ENCODE measurements around the gene LHX6. TPM values are rescaled to one million over a fixed set of nuclear protein-coding genes. Genes with fewer than 3 reads are reported as not detected.

The LHX6 gene
- total and polyA plus RNA-seq, 2 of the 13 experiments (the other 11 are each of a cell fraction or from before 2014, with no cell fraction given) = 1.1 to 1.3 TPM

DNA sequence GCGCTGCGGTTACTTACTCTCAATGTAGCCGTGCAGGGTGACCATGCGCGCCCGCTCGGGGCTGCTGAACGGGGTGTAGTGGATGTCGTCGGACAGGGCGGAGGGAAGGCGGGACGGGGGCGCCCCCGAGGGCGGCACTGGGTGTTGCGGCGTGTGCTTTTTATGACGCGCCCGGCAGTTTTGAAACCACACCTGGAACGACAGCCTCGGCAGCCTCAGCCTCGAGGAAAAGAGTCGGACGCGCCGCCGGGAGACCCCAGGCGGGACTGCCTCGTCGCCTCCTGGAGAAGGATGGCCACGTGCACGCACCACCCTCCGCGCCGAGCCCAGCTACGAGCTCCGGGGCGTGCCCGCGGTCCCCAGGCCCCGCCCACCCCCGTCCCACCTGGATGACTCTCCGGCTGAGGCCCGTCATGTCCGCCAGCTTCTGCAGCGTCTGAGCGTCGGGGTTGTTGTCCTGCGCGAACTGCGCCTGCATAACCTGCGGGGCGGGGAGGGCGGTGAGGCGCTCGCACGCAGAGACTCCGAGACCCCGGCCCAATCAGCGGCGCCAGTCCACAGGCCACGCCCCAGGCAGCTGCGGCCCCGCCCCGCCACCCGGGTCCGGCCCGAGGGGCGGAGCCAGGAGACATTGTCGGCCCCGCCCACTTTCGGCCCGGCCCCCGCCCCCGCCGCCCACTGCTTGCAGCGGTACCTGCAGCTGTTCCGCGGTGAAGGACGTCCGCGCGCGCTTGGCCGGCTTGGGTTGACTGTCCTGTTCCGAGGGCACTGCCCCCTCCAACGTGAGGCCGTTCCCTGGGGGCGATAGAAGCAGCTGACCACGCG, 15.0 kb downstream of the LHX6 start (continued):
- peak; percentile 96 for TF ChIP-seq ZNF687 (CRISPR knock-in tag; IDR thresholded peaks at IDR 0.05)
- no peak for TF ChIP-seq ZNF616 (CRISPR knock-in tag; IDR thresholded peaks at IDR 0.05; ENCODE audit: low read depth)
- peak; percentile 67 for TF ChIP-seq KLF12 (CRISPR knock-in tag; IDR thresholded peaks at IDR 0.05; ENCODE audit: borderline replicate concordance)
- TF ChIP-seq NFKB2 (CRISPR knock-in tag; IDR thresholded peaks at IDR 0.05; ENCODE audit: borderline replicate concordance) = peak; percentile 59; the same call in 1 of the 2 replicates
- TF ChIP-seq, protein P1, sequence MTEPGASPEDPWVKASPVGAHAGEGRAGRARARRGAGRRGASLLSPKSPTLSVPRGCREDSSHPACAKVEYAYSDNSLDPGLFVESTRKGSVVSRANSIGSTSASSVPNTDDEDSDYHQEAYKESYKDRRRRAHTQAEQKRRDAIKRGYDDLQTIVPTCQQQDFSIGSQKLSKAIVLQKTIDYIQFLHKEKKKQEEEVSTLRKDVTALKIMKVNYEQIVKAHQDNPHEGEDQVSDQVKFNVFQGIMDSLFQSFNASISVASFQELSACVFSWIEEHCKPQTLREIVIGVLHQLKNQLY (CRISPR knock-in tag; IDR thresholded peaks at IDR 0.05) = no peak
- 0 out of 2 replicates have a peak, but pooled peaks have one; percentile 23 for TF ChIP-seq PHF8 (CRISPR knock-in tag; IDR thresholded peaks at IDR 0.05)
- TF ChIP-seq THAP11 (CRISPR knock-in tag; IDR thresholded peaks at IDR 0.05) = peak; percentile 29; the same call in 1 of the 2 replicates
- TF ChIP-seq, protein P2, sequence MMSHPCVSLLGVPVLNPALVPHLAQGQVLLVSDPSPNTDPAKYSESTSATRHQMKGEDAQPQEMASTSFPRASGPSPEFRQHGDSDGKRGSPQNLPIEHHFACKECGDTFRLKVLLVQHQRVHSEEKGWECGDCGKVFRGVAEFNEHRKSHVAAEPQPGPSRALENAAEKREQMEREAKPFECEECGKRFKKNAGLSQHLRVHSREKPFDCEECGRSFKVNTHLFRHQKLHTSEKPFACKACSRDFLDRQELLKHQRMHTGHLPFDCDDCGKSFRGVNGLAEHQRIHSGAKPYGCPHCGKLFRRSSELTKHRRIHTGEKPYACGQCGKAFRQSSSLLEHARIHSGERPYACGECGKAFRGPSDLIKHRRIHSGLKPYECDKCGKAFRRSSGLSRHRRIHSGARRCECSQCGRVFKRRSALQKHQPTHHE (CRISPR knock-in tag; IDR thresholded peaks at IDR 0.05; ENCODE audit: borderline replicate concordance) = peak; percentile 71; the same call in 1 of the 2 replicates
- no peak for TF ChIP-seq ZNF446 (CRISPR knock-in tag; IDR thresholded peaks at IDR 0.05)
- 0 out of 2 replicates have a peak, but pooled peaks have one; percentile 33 for TF ChIP-seq ZNF251 (CRISPR knock-in tag; IDR thresholded peaks at IDR 0.05)
- TF ChIP-seq FOXO4 (CRISPR knock-in tag; conservative IDR thresholded peaks at IDR 0.05) = 0 out of 2 replicates have a peak, but pooled peaks have one; percentile 52
- no peak for TF ChIP-seq STAT6 (CRISPR knock-in tag; IDR thresholded peaks at IDR 0.05; ENCODE audit: borderline replicate concordance)
- peak; percentile 70 for TF ChIP-seq DRAP1 (CRISPR knock-in tag; IDR thresholded peaks at IDR 0.05)
- no peak for TF ChIP-seq KLF16 (CRISPR knock-in tag; IDR thresholded peaks at IDR 0.05)
- TF ChIP-seq RXRA (CRISPR knock-in tag; IDR thresholded peaks at IDR 0.05) = peak; percentile 52; the same call in 1 of the 2 replicates
- TF ChIP-seq ZFY (CRISPR knock-in tag; IDR thresholded peaks at IDR 0.05) = peak; percentile 45
- TF ChIP-seq HDAC2 (CRISPR knock-in tag; IDR thresholded peaks at IDR 0.05) = 0 out of 2 replicates have a peak, but pooled peaks have one; percentile 28

Measured in HepG2 (cell line).